K562 (cell line): ENCODE measurements around the gene ATP9A. TPM values are rescaled to one million over a fixed set of nuclear protein-coding genes. Genes with fewer than 3 reads are reported as not detected.
"Not testable (repeated sequence)": the region's sequence is repeated elsewhere in the genome, so short reads cannot be mapped to it uniquely, and the experiment has no call there.

Experiments
- ATAC-seq: fragments of 200-7000 bp; cut with Tn5 transposase; 3 replicates; pipeline ENCODE4 v1.9.1; 2020; ENCODE audit warnings: moderate library complexity
- BruUV-seq: library from RNA; stranded (reverse); fragments of 400-500 nt; replicated peaks from 2 replicates; lab custom pipeline; 2021; lab: Mats Ljungman, UMichigan
- CTCF ChIA-PET: fragments of 300-600 bp; formaldehyde crosslinking; extraction: SDS; loops from one replicate; lab custom pipeline; 2021; ENCODE audit warnings: low intra/inter-chr PET ratio; lab: Yijun Ruan, JAX
- POLR2A ChIA-PET: fragments of 300-600, 350-650 bp; sonication (Branson Sonifier 250); formaldehyde crosslinking; extraction: SDS; loops from one replicate; lab custom pipeline; 2021; ENCODE audit warnings: antibody characterized with exemption, inconsistent platforms; lab: Yijun Ruan, JAX
- DNase-seq, 4 experiments: peaks; one replicate each; pipeline versions ENCODE4 v3.0.0 to v3.0.0-alpha.2; 2011 to 2018; ENCODE audit warnings: low spot score in 3 of 4, mixed read lengths in 3 of 4; ENCODE audit errors: extremely low read depth in 1 of 4
- FAIRE-seq: peaks from 2 replicates; lab custom pipeline; 2011; peaks lifted over from hg19 to GRCh38; lab: Jason Lieb, UNC
- H2AFZ ChIP-seq: 2 replicates; pipeline ENCODE4 v1.6.0; 2011; ENCODE audit warnings: low read depth, low read length, control low read depth, inconsistent platforms
- H3K27ac ChIP-seq: fragments of 200-600 bp; 3 replicates; pipeline ENCODE4 v1.8.0; 2011; ENCODE audit warnings: low read depth, mild to moderate bottlenecking, control low read depth, inconsistent platforms, low read length, moderate library complexity, mixed read lengths; ENCODE audit errors: extremely low read depth
- H3K27me3 ChIP-seq, 2 experiments: fragments of 300-600 bp in 1 of 2; 2 replicates in 1 of 2; 3 replicates in 1 of 2; pipeline versions ENCODE4 v1.6.0 to v1.8.0; 2011; ENCODE audit warnings: inconsistent platforms in 2 of 2, low read length in 2 of 2, mild to moderate bottlenecking in 1 of 2, mixed read lengths in 1 of 2, moderate library complexity in 1 of 2; ENCODE audit not compliant: control insufficient read depth in 2 of 2, insufficient read depth in 2 of 2
- H3K36me3 ChIP-seq: fragments of 300-600 bp; 3 replicates; pipeline ENCODE4 v1.8.0; 2011; ENCODE audit warnings: mild to moderate bottlenecking, low read length, inconsistent platforms; ENCODE audit not compliant: control insufficient read depth, insufficient read depth
- H3K4me1 ChIP-seq, 2 experiments: fragments of 200-600 bp in 1 of 2; replicated peaks in 1 of 2; 2 replicates in 1 of 2; 3 replicates in 1 of 2; pipeline versions ENCODE4 v1.5.1 to v1.8.0; 2011; ENCODE audit warnings: inconsistent platforms in 2 of 2, low read length in 2 of 2, mild to moderate bottlenecking in 1 of 2, mixed read lengths in 1 of 2, moderate library complexity in 1 of 2; ENCODE audit not compliant: control insufficient read depth in 2 of 2, insufficient read depth in 2 of 2
- H3K4me2 ChIP-seq: 2 replicates; pipeline ENCODE4 v1.6.1; 2011; ENCODE audit warnings: low read length, control low read depth, inconsistent platforms, mixed read lengths; ENCODE audit not compliant: insufficient read depth
- H3K4me3 ChIP-seq: fragments of 200-600 bp; sonication (generic), shearing (Covaris generic); 2 replicates; pipeline ENCODE4 v1.5.1; 2016; ENCODE audit warnings: control low read depth, inconsistent platforms
- H3K79me2 ChIP-seq: fragments of 200-600 bp; 3 replicates; pipeline ENCODE4 v1.8.0; 2011; ENCODE audit warnings: low read length, inconsistent platforms; ENCODE audit not compliant: control insufficient read depth, insufficient read depth
- H3K9ac ChIP-seq, 2 experiments: 2 replicates each; pipeline versions ENCODE4 v1.6.0 to v1.6.1; 2011; ENCODE audit warnings: low read depth in 2 of 2, low read length in 2 of 2, control low read depth in 1 of 2, inconsistent platforms in 1 of 2, mild to moderate bottlenecking in 1 of 2, mixed read lengths in 1 of 2; ENCODE audit not compliant: insufficient read depth in 1 of 2
- H3K9me1 ChIP-seq: one replicate; pipeline ENCODE4 v1.6.0; 2011; ENCODE audit warnings: inconsistent platforms, mild to moderate bottlenecking, low read length, moderate library complexity; ENCODE audit not compliant: control insufficient read depth, insufficient read depth
- H3K9me3 ChIP-seq: replicated peaks from 2 replicates; pipeline ENCODE4 v1.5.1; 2011; ENCODE audit warnings: low read depth, low read length, inconsistent platforms; ENCODE audit not compliant: control insufficient read depth, insufficient read depth
- H4K20me1 ChIP-seq: replicated peaks from 2 replicates; pipeline ENCODE4 v1.6.1; 2011; ENCODE audit warnings: low read length, inconsistent platforms, mixed read lengths; ENCODE audit not compliant: control insufficient read depth, insufficient read depth
- CCNT2 ChIP-seq: IDR thresholded peaks from 2 replicates; pipeline ENCODE4 v1.6.1; 2011; ENCODE audit warnings: borderline replicate concordance, low read depth, mild to moderate bottlenecking, moderate library complexity, mixed read lengths, low read length; ENCODE audit not compliant: insufficient read length; ENCODE audit errors: extremely low read depth
- DACH1 ChIP-seq: fragments of 450-650 bp; IDR thresholded peaks from 2 replicates; pipeline ENCODE4 v1.6.1; 2018; ENCODE audit not compliant: partially characterized antibody
- ELF2 ChIP-seq: fragments of 250-450 bp; sonication (Bioruptor Pico); IDR thresholded peaks from 2 replicates; pipeline ENCODE4 v1.5.0; 2021; ENCODE audit warnings: mild to moderate bottlenecking
- IFI16 ChIP-seq: fragments of 250-450 bp; sonication (Bioruptor Pico); IDR thresholded peaks from 2 replicates; pipeline ENCODE4 v2.1.2; 2022; ENCODE audit warnings: mild to moderate bottlenecking, inconsistent platforms
- KDM2B ChIP-seq: fragments of 250-450 bp; sonication (Bioruptor Pico); IDR thresholded peaks from 2 replicates; pipeline ENCODE4 v1.8.0; 2021; ENCODE audit warnings: mild to moderate bottlenecking, moderate library complexity
- RUNX1 ChIP-seq: sonication (generic); IDR thresholded peaks from 2 replicates; pipeline ENCODE4 v1.6.1; 2016; ENCODE audit warnings: antibody characterized with exemption, low read depth
- ZNF707 ChIP-seq: fragments of 250-450 bp; sonication (Bioruptor Pico); conservative IDR thresholded peaks from 2 replicates; pipeline ENCODE4 v1.8.0; 2022; ENCODE audit warnings: inconsistent platforms, mild to moderate bottlenecking, moderate library complexity
- WGBS: fragments of 100-300 bp; shearing (Covaris generic); methylation state at CpG from one replicate; pipeline ENCODE4 v1.1.6; 2016; ENCODE audit warnings: low coverage, mixed read lengths; ENCODE audit not compliant: insufficient coverage; ENCODE audit errors: missing lambda C conversion rate; 5-methylcytosine and 5-hydroxymethylcytosine counted together
- in situ Hi-C: fragments of 300-500 bp; cut with MboI; formaldehyde crosslinking; loops from 4 replicates; pipeline ENCODE4 v1.15.0; 2018; ENCODE audit warnings: inconsistent platforms, mixed read lengths
- intact Hi-C: fragments of 100-400 bp; cut with micrococcal nuclease; formaldehyde crosslinking; loops from 2 replicates; pipeline ENCODE4 v1.14.2; 2022
- polyA plus RNA-seq, 8 experiments: library from polyadenylated mRNA; depleted of rRNA in 4 of 8; stranded (reverse) in 5 of 8; unstranded in 3 of 8; fragments of >200 nt; fragmentation: Nextera tagmentation in 2 of 8; fragmentation: Illumina TruSeq in 1 of 8; extraction: Ambion mirVana in 2 of 8; extraction: Trizol in 1 of 8; gene quantifications; 2 replicates each; pipeline versions ENCODE4 v1.2.1 to v1.2.3, GENCODE V29; 2011 to 2014; ENCODE audit warnings: inconsistent platforms in 1 of 8, missing spikeins in 1 of 8
- total RNA-seq, 7 experiments: library from RNA; depleted of rRNA in 6 of 7; stranded (reverse); fragments of >200 nt in 6 of 7; fragmentation: Illumina TruSeq in 2 of 7; extraction: Trizol in 2 of 7; gene quantifications; 2 replicates each; pipeline versions ENCODE4 v1.2.1 to v1.2.3, GENCODE V29; 2011 to 2021; ENCODE audit warnings: low replicate concordance in 1 of 7
- TF ChIP-seq, protein P1 (sequence below): fragments of 250-450 bp; sonication (Bioruptor Pico); IDR thresholded peaks from 2 replicates; pipeline ENCODE4 v1.4.0; 2020; ENCODE audit warnings: mild to moderate bottlenecking, moderate library complexity, borderline replicate concordance
- TF ChIP-seq, protein P2 (sequence below): fragments of 450-650 bp; IDR thresholded peaks from 2 replicates; pipeline ENCODE4 v1.6.1; 2016; ENCODE audit warnings: borderline replicate concordance

The ATP9A gene
- total and polyA plus RNA-seq, 9 of the 15 experiments (the other 6 are each of a cell fraction or from before 2014, with no cell fraction given), result 0.18 to 0.62 (median 0.29) TPM

DNA sequence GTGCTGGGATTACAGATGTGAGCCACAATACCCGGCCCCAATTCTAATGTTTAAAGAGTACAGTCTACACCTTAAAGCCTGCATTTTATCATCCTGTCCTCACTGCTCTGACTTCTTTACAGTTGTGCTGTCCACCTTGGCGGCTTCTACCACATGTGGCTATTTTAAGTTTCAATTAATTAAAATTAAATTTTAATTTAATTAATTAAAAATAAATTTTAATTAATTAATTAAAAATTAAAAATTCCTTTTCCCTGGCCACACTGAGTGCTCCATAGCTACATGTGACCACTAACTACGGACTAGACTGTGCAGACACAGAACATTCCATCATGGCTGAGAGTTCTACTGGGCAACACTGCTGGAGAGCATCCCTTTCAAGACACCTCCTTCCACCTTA, 27.4 kb downstream of the ATP9A start (continued):
- no peak for TF ChIP-seq ELF2 (CRISPR knock-in tag)

DNA sequence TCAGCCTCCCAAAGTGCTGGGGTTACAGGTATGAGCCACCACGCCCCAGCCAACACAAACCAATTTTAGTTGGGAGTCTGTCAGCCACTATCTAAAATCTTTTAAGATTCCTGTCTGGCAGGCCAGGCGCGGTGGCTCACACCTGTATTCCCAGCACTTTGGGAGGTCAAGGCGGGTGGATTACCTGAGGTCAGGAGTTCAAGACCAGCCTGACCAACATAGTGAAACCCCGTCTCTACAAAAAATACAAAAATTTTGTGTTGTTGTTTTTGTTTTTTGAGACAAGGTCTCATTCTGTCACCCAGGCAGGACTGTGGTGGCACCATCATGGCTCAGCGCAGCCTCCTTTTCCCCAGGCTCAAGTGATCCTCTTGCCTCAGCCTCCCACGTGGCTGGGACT, 27.9 kb downstream of the ATP9A start:
- H2AFZ ChIP-seq, H3K4me2 ChIP-seq, BruUV-seq, H4K20me1 ChIP-seq, H3K36me3 ChIP-seq, FAIRE-seq, H3K9me3 ChIP-seq, in situ Hi-C loops, H3K9me1 ChIP-seq, ATAC-seq, CTCF ChIA-PET, DNase-seq, POLR2A ChIA-PET, H3K9ac ChIP-seq, H3K4me1 ChIP-seq, intact Hi-C loops, H3K79me2 ChIP-seq, H3K4me3 ChIP-seq, H3K27ac ChIP-seq: not testable (repeated sequence)
- H3K27me3 ChIP-seq, result peaks cover 3 to 38% of the 10 kb centered on the region in 2 experiments; a peak in 4 of 5 replicates
- WGBS, result 0% methylated on average over 6 of the region's 7 CpGs

DNA sequence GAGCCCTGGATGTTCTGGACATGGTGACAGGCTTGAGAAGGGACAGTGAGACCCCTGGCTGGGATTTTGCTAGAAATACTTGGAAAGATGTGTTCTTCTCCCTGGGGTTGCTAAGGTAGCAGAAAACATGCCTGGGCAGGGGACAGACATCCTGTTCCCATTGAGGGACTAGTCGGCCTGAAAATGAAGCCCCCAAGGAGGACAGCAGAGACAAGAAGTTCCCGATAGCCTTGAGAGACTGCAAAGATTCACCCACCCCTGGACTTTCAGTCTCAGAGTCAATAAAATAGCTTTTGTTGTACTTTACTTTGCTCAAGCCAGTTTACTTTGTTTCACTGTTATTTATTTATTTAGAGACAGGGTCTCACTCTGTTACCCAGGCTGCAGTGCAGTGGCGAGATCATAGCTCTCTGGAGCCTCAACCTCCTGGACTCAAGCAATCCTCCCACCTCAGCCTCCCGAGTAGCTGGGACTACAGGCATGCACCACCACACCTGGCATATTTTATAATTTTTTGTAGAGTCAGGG, 28.4 kb downstream of the ATP9A start:
- in situ Hi-C loops (no loop called here), intact Hi-C loops (no loop called here)
- FAIRE-seq (no peak), DNase-seq (peak in 1 of 4 experiments; percentile 1), ATAC-seq (no peak)
- Histone ChIP-seq H3K36me3 (no peaks in the 10 kb centered on the region), H3K9me1 (no peaks in the 10 kb centered on the region), H3K4me1 (no peaks in the 10 kb centered on the region), H3K9ac (no peak overlapping the region), H3K4me2 (no peak overlapping the region), H3K27me3 (peaks cover 3 to 38% of the 10 kb centered on the region in 2 experiments; a peak in 4 of 5 replicates), H3K27ac (no peak overlapping the region), H2AFZ (no peak overlapping the region), H3K9me3 (no peaks in the 10 kb centered on the region), H3K4me3 (no peak overlapping the region), H4K20me1 (no peaks in the 10 kb centered on the region; the same call in 1 of the 2 replicates), H3K79me2 (no peaks in the 10 kb centered on the region)
- 0% methylated on average over 4 of the region's 4 CpGs for WGBS
- CTCF ChIA-PET, result no interaction called here
- POLR2A ChIA-PET, result interaction anchor here (0.7 kb wide), 1 partner anchor 58 kb away, joined by 3 read pairs; no protein-coding TSS in a partner anchor
- no TSS peak for BruUV-seq
- TF ChIP-seq IFI16 (CRISPR knock-in tag) (no peak), DACH1 (no peak), KDM2B (CRISPR knock-in tag) (no peak), CCNT2 (no peak), RUNX1 (no peak), ZNF707 (CRISPR knock-in tag) (no peak)
- TF ChIP-seq, protein P1, sequence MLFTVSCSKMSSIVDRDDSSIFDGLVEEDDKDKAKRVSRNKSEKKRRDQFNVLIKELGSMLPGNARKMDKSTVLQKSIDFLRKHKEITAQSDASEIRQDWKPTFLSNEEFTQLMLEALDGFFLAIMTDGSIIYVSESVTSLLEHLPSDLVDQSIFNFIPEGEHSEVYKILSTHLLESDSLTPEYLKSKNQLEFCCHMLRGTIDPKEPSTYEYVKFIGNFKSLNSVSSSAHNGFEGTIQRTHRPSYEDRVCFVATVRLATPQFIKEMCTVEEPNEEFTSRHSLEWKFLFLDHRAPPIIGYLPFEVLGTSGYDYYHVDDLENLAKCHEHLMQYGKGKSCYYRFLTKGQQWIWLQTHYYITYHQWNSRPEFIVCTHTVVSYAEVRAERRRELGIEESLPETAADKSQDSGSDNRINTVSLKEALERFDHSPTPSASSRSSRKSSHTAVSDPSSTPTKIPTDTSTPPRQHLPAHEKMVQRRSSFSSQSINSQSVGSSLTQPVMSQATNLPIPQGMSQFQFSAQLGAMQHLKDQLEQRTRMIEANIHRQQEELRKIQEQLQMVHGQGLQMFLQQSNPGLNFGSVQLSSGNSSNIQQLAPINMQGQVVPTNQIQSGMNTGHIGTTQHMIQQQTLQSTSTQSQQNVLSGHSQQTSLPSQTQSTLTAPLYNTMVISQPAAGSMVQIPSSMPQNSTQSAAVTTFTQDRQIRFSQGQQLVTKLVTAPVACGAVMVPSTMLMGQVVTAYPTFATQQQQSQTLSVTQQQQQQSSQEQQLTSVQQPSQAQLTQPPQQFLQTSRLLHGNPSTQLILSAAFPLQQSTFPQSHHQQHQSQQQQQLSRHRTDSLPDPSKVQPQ, result no peak
- TF ChIP-seq, protein P2, sequence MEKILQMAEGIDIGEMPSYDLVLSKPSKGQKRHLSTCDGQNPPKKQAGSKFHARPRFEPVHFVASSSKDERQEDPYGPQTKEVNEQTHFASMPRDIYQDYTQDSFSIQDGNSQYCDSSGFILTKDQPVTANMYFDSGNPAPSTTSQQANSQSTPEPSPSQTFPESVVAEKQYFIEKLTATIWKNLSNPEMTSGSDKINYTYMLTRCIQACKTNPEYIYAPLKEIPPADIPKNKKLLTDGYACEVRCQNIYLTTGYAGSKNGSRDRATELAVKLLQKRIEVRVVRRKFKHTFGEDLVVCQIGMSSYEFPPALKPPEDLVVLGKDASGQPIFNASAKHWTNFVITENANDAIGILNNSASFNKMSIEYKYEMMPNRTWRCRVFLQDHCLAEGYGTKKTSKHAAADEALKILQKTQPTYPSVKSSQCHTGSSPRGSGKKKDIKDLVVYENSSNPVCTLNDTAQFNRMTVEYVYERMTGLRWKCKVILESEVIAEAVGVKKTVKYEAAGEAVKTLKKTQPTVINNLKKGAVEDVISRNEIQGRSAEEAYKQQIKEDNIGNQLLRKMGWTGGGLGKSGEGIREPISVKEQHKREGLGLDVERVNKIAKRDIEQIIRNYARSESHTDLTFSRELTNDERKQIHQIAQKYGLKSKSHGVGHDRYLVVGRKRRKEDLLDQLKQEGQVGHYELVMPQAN, result no peak
